SK-N-SH (cell line): ENCODE results near the gene ZNG1F. TPM values are rescaled to one million over a fixed set of nuclear protein-coding genes. Genes with fewer than 3 reads are reported as not detected.
"Not testable (repeated sequence)": the region's sequence is repeated elsewhere in the genome, so short reads cannot be mapped to it uniquely, and the experiment has no call there.

Source experiments
- CTCF ChIA-PET: fragments of 300-600, 350-600 bp; formaldehyde crosslinking; extraction: SDS; loops from one replicate; lab custom pipeline; 2021; lab: Yijun Ruan, JAX
- POLR2A ChIA-PET: fragments of 350-600 bp; sonication (Branson Sonifier 250); formaldehyde crosslinking; extraction: SDS; loops from one replicate; lab custom pipeline; 2020; ENCODE audit warnings: antibody characterized with exemption, inconsistent platforms; lab: Yijun Ruan, JAX
- DNase-seq: peaks from one replicate; pipeline ENCODE4 v3.0.0; 2012
- H2AFZ ChIP-seq: fragments of 200-600 bp; sonication (generic); 2 replicates; pipeline ENCODE4 v1.8.1; 2016; ENCODE audit warnings: antibody characterized with exemption, mild to moderate bottlenecking, low read depth
- H3F3A ChIP-seq: fragments of 200-600 bp; sonication (generic); replicated peaks from 2 replicates; pipeline ENCODE3; 2016; ENCODE audit warnings: antibody characterized with exemption, mild to moderate bottlenecking; ENCODE audit not compliant: insufficient read depth
- H3K27ac ChIP-seq, 2 experiments: fragments of 200-500 bp in 1 of 2; fragments of 200-600 bp in 1 of 2; sonication (Bioruptor generic) in 1 of 2; sonication (generic), shearing (Covaris generic) in 1 of 2; 2 replicates each; pipeline versions ENCODE4 v1.5.1 to v1.6.1; 2014 to 2016; ENCODE audit warnings: low read depth in 2 of 2, inconsistent platforms in 1 of 2, low read length in 1 of 2, mild to moderate bottlenecking in 1 of 2, mixed read lengths in 1 of 2
- H3K27me3 ChIP-seq: fragments of 200-600 bp; sonication (generic), shearing (Covaris generic); 2 replicates; pipeline ENCODE4 v1.6.1; 2016; ENCODE audit warnings: mixed run types; ENCODE audit not compliant: insufficient read depth
- H3K36me3 ChIP-seq, 2 experiments: fragments of 200-500 bp in 1 of 2; fragments of 200-600 bp in 1 of 2; sonication (Bioruptor generic) in 1 of 2; sonication (generic) in 1 of 2; replicated peaks in 1 of 2; 2 replicates each; pipeline versions ENCODE3 to v1.5.1; 2014 to 2016; ENCODE audit warnings: low read length in 1 of 2, mild to moderate bottlenecking in 1 of 2; ENCODE audit not compliant: insufficient read depth in 2 of 2, control insufficient read depth in 1 of 2
- H3K4me1 ChIP-seq, 2 experiments: fragments of 200-500 bp in 1 of 2; fragments of 200-600 bp in 1 of 2; sonication (Bioruptor generic) in 1 of 2; sonication (generic), shearing (Covaris generic) in 1 of 2; 2 replicates each; pipeline versions ENCODE4 v1.5.1 to v1.6.1; 2014 to 2016; ENCODE audit warnings: low read depth in 1 of 2, low read length in 1 of 2, mixed run types in 1 of 2; ENCODE audit not compliant: insufficient read depth in 2 of 2, control insufficient read depth in 1 of 2
- H3K4me2 ChIP-seq: fragments of 200-600 bp; sonication (generic), shearing (Covaris generic); 2 replicates; pipeline ENCODE4 v1.6.1; 2017; ENCODE audit warnings: mixed run types
- H3K4me3 ChIP-seq, 2 experiments: fragments of 200-500 bp in 1 of 2; fragments of 200-600 bp in 1 of 2; sonication (Bioruptor generic) in 1 of 2; sonication (generic), shearing (Covaris generic) in 1 of 2; 2 replicates each; pipeline versions ENCODE4 v1.5.1 to v1.8.1; 2014 to 2016; ENCODE audit warnings: low read depth in 2 of 2, inconsistent platforms in 1 of 2, low read length in 1 of 2, mild to moderate bottlenecking in 1 of 2, mixed read lengths in 1 of 2, moderate library complexity in 1 of 2
- H3K79me2 ChIP-seq: fragments of 200-600 bp; sonication (generic); 2 replicates; pipeline ENCODE4 v1.8.1; 2017; ENCODE audit warnings: mild to moderate bottlenecking; ENCODE audit not compliant: insufficient read depth
- H3K9ac ChIP-seq: fragments of 200-600 bp; sonication (generic); 2 replicates; pipeline ENCODE4 v1.6.1; 2017; ENCODE audit warnings: mixed run types
- H3K9me2 ChIP-seq: fragments of 200-600 bp; sonication (generic); 2 replicates; pipeline ENCODE4 v1.6.1; 2017; ENCODE audit warnings: mixed run types
- H3K9me3 ChIP-seq: fragments of 200-600 bp; sonication (generic); 2 replicates; pipeline ENCODE4 v1.6.1; 2017; ENCODE audit warnings: mixed run types, mild to moderate bottlenecking, moderate library complexity
- H4K20me1 ChIP-seq: fragments of 200-600 bp; sonication (generic); 2 replicates; pipeline ENCODE4 v1.6.1; 2017; ENCODE audit warnings: mild to moderate bottlenecking, mixed run types; ENCODE audit not compliant: insufficient read depth
- CHD2 ChIP-seq: fragments of 150-350 bp; IDR thresholded peaks from 2 replicates; pipeline ENCODE4 v1.6.1; 2018; ENCODE audit warnings: low read length; ENCODE audit not compliant: partially characterized antibody
- GATA2 ChIP-seq: sonication (generic); formaldehyde crosslinking; IDR thresholded peaks from 2 replicates; pipeline ENCODE4 v1.5.0; 2020; ENCODE audit warnings: mild to moderate bottlenecking, missing genetic modification reagents
- WGBS: methylation state at CpG from one replicate; pipeline ENCODE4 v1.1.6; 2017; ENCODE audit warnings: low lambda C conversion rate; 5-methylcytosine and 5-hydroxymethylcytosine counted together
- polyA plus RNA-seq, 3 experiments: library from polyadenylated mRNA; depleted of rRNA; stranded (reverse); fragments of >200 nt; gene quantifications; 2 replicates each; pipeline ENCODE4 v1.2.3, GENCODE V29; 2012

ZNG1F gene
- polyA plus RNA-seq, 1 of the 3 experiments (the other 2 are of a cell fraction) = 12.5 TPM

- H2AFZ ChIP-seq, H3K9me3 ChIP-seq, H3K27me3 ChIP-seq, H3K4me1 ChIP-seq, H3K79me2 ChIP-seq, H3K4me2 ChIP-seq, H4K20me1 ChIP-seq, H3K9me2 ChIP-seq, POLR2A ChIA-PET, H3K9ac ChIP-seq, H3F3A ChIP-seq, CTCF ChIA-PET, H3K36me3 ChIP-seq, H3K4me3 ChIP-seq, H3K27ac ChIP-seq: not testable (repeated sequence)
- peak; percentile 35 for DNase-seq
- 40% methylated on average over 3 of the region's 3 CpGs for WGBS
These were observed 41.3 kb upstream of the ZNG1F start for GRCh38 chr9:41230418-41230817.

DNA sequence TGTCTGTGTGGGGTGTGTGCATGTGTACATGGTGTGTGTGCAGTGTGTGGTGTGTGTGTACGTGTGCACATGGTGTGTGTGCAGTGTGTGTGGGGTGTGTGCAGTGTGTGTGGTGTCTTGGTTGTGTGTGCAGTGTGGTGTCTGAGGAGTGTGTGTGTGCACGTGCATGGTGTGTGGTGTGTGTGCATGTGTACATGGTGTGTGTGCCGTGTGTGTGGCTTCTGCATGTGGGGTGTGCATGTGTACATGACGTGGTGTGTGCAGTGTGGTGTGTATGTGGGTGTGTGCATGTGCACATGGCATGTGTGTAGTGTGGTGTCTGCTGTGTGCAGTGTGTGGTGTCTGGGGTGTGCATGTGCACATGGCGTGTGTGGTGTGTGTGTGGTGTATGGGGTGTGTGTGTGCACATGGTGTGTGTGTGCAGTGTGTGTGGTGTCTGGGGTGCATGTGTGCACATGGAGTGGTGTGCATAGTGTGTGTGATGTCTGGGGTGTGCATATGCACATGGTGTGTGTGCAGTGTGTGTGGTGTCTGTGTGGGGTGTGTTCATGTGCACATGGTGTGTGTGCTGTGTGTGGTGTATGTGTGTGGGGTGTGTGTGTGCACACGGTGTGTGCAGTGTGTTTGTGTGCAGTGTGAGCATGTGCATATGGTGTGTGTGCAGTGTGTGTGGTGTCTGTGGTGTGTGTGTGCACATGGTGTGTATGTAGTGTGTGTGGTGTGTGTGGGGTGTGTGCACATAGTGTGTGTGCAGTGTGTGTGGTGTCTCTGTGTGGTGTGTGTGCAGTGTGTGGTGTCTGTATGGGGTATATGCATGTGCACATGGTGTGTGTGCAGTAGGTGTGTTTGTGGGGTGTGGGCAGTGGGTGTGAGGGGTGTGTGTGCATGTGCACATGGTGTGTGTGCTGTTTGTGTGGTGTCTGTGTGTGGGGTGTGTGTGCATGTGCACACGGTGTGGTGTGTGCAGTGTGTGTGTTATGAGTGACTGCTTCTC, 40.6 kb upstream of the ZNG1F start:
- 32% methylated on average over 7 of the region's 7 CpGs for WGBS
- H3K79me2 ChIP-seq = no peaks in the 10 kb centered on the region
- CTCF ChIA-PET = no interaction called here
- no peak overlapping the region for H3K4me3 ChIP-seq
- no peaks in the 10 kb centered on the region for H3K27me3 ChIP-seq
- POLR2A ChIA-PET = no interaction called here
- H2AFZ ChIP-seq = no peak overlapping the region
- H3K4me1 ChIP-seq = no peaks in the 10 kb centered on the region
- no peaks in the 10 kb centered on the region for H3K9me3 ChIP-seq
- TF ChIP-seq GATA2 (CRISPR knock-in tag) (no peak), CHD2 (no peak)
- H3F3A ChIP-seq = no peaks in the 10 kb centered on the region
- H3K27ac ChIP-seq = no peak overlapping the region
- H3K4me2 ChIP-seq = no peak overlapping the region
- H3K36me3 ChIP-seq = no peaks in the 10 kb centered on the region
- H3K9me2 ChIP-seq = no peaks in the 10 kb centered on the region
- H3K9ac ChIP-seq = no peak overlapping the region
- no peaks in the 10 kb centered on the region for H4K20me1 ChIP-seq
- peak; percentile 12 for DNase-seq

- DNase-seq, H4K20me1 ChIP-seq, H3K4me3 ChIP-seq, H3K27me3 ChIP-seq, H3K27ac ChIP-seq, H2AFZ ChIP-seq, H3K36me3 ChIP-seq, H3K9ac ChIP-seq, H3K4me1 ChIP-seq, H3K79me2 ChIP-seq, H3K9me3 ChIP-seq, POLR2A ChIA-PET, H3K9me2 ChIP-seq, H3K4me2 ChIP-seq, H3F3A ChIP-seq, CTCF ChIA-PET: not testable (repeated sequence)
- WGBS = 29% methylated on average over 1 of the region's 4 CpGs
These were observed 30.7 kb upstream of the ZNG1F start for GRCh38 chr9:41219831-41220230.

DNA sequence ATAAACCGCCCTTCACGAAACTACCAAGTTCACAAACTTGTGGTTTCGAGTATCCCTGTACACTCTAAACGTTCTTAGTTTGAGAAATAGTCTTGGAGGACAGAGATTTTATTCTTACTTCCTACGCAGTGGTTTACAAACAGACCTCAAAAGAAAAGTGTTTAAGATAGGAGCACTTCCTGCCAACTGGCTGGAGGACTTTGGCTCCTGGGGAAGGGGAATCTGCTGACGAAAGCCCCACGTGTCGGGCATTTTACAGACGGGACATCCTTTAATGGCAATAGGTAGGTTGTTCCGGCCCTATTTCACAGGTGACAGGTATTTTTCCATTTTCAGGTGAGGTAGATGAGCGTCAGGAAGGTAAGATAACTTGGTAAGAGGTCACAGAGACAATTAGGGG, 678 bp downstream of the ZNG1F start:
- no CpG with 5 or more reads among the region's 11 CpGs for WGBS
- H3F3A ChIP-seq, H3K4me3 ChIP-seq, H3K27ac ChIP-seq, H3K4me1 ChIP-seq, H3K27me3 ChIP-seq, H3K9me2 ChIP-seq, H3K9me3 ChIP-seq, H3K4me2 ChIP-seq, H3K79me2 ChIP-seq, POLR2A ChIA-PET, H3K9ac ChIP-seq, DNase-seq, H3K36me3 ChIP-seq, H4K20me1 ChIP-seq, CTCF ChIA-PET, H2AFZ ChIP-seq: not testable (repeated sequence)

DNA sequence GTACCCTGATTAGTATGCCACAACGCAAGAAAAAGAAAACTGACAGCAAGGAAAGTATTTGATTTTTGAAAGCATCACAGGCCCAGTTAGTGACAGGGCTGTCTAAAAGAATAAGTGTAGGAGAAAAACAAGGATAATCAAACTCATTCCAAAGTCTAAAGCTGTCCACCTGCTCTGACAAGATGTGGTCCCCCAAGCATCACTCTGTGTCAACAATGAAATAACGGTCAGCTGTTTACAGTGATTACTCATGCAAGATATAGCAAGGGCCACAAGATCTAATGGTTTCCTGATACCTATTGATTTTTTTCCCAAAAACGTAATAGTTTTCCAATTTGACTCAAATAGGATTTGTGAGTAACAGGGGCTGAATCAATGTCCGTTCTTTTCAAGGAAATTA, 14.1 kb downstream of the ZNG1F start:
- H4K20me1 ChIP-seq, H3K27me3 ChIP-seq, H3K4me3 ChIP-seq, H3K9me3 ChIP-seq, H3K9ac ChIP-seq, H3K79me2 ChIP-seq, H2AFZ ChIP-seq, DNase-seq, CTCF ChIA-PET, H3K27ac ChIP-seq, H3F3A ChIP-seq, H3K36me3 ChIP-seq, POLR2A ChIA-PET, H3K4me1 ChIP-seq, H3K9me2 ChIP-seq, H3K4me2 ChIP-seq: not testable (repeated sequence)
- 91% methylated on average over 4 of the region's 4 CpGs for WGBS

- H3K4me2 ChIP-seq, H3K9ac ChIP-seq, H3K36me3 ChIP-seq, DNase-seq, CTCF ChIA-PET, H3K4me3 ChIP-seq, H4K20me1 ChIP-seq, POLR2A ChIA-PET, H3F3A ChIP-seq, H2AFZ ChIP-seq, H3K4me1 ChIP-seq, H3K9me2 ChIP-seq, H3K27me3 ChIP-seq, H3K9me3 ChIP-seq, H3K79me2 ChIP-seq, H3K27ac ChIP-seq: not testable (repeated sequence)
- WGBS = 98% methylated on average over 11 of the region's 18 CpGs
These were observed 39.0 kb downstream of the ZNG1F start for GRCh38 chr9:41150116-41150515.
